Lung (tissue), 12 donors: ENCODE results near the gene RGS5. TPM values are rescaled to one million over a fixed set of nuclear protein-coding genes. Genes with fewer than 3 reads are reported as not detected.

Experiments used
- ATAC-seq: fragments of 200-7000 bp; cut with Tn5 transposase; one replicate; pipeline ENCODE4 v1.9.1; 2020; ENCODE audit warnings: moderate number of reproducible peaks; ENCODE audit not compliant: insufficient read depth, low FRiP score
- DNase-seq, 3 donors: peaks; one replicate each; pipeline ENCODE4 v3.0.0-alpha.2; 2013 to 2017
- H3K27ac ChIP-seq, 2 donors: one replicate each; pipeline ENCODE4 v1.5.1; 2013; ENCODE audit warnings: mild to moderate bottlenecking in 2 of 2, moderate library complexity in 2 of 2, control low read depth in 1 of 2, inconsistent platforms in 1 of 2, low read depth in 1 of 2, low read length in 1 of 2
- H3K27me3 ChIP-seq, 3 donors: one replicate each; pipeline ENCODE4 v1.5.1; 2013; ENCODE audit warnings: low read length in 2 of 3; ENCODE audit not compliant: control insufficient read depth in 3 of 3, insufficient read depth in 3 of 3
- H3K36me3 ChIP-seq, 4 donors: one replicate each; pipeline ENCODE4 v1.5.1; 2013; ENCODE audit warnings: low read length in 4 of 4, mild to moderate bottlenecking in 1 of 4, moderate library complexity in 1 of 4; ENCODE audit not compliant: control insufficient read depth in 4 of 4, insufficient read depth in 4 of 4
- H3K4me1 ChIP-seq, 5 donors: one replicate each; pipeline ENCODE4 v1.5.1; 2013; ENCODE audit warnings: low read length in 5 of 5, mild to moderate bottlenecking in 2 of 5, moderate library complexity in 1 of 5; ENCODE audit not compliant: control insufficient read depth in 5 of 5, insufficient read depth in 5 of 5
- H3K4me3 ChIP-seq: one replicate; pipeline ENCODE4 v1.5.1; 2013; ENCODE audit warnings: mild to moderate bottlenecking, control low read depth, moderate library complexity
- H3K9ac ChIP-seq, 2 donors: one replicate each; pipeline ENCODE4 v1.5.1; 2013; ENCODE audit warnings: low read length in 2 of 2, control low read depth in 1 of 2; ENCODE audit not compliant: insufficient read depth in 1 of 2
- H3K9me3 ChIP-seq, 4 donors: one replicate each; pipeline ENCODE4 v1.5.1; 2013; ENCODE audit warnings: low read length in 3 of 4, mild to moderate bottlenecking in 1 of 4, moderate library complexity in 1 of 4; ENCODE audit not compliant: control insufficient read depth in 4 of 4, insufficient read depth in 3 of 4
- CTCF ChIP-seq: IDR thresholded peaks from 2 replicates; pipeline ENCODE4 v1.5.1; 2012; ENCODE audit warnings: mild to moderate bottlenecking; ENCODE audit errors: control extremely low read depth, extremely low read depth
- WGBS, 2 donors: extraction: QIAGEN DNeasy Blood & Tissue Kit; methylation state at CpG; one replicate each; pipeline ENCODE4 v1.1.7; 2013; 5-methylcytosine and 5-hydroxymethylcytosine counted together
- polyA plus RNA-seq, 2 donors: library from polyadenylated mRNA; stranded (reverse); fragments of 200-250 nt; gene quantifications; one replicate each; pipeline ENCODE4 v1.2.1, GENCODE V29; 2013
- total RNA-seq, 2 donors: library from RNA; depleted of rRNA in 1 of 2; stranded (reverse); fragments of >200 nt in 1 of 2; gene quantifications; one replicate each; pipeline ENCODE4 v1.2.1, GENCODE V29; 2014 to 2021
- donor health status: control.
- donor health status: control.
- donor health status: Bipolar disorder and iron deficiency.
- donor health status: healthy.
- donor health status: DM: yes; HTN: yes; CAD: no.

The RGS5 gene
- total and polyA plus RNA-seq, 4 donors: 10.3 to 77.2 (median 43.5) TPM

DNA sequence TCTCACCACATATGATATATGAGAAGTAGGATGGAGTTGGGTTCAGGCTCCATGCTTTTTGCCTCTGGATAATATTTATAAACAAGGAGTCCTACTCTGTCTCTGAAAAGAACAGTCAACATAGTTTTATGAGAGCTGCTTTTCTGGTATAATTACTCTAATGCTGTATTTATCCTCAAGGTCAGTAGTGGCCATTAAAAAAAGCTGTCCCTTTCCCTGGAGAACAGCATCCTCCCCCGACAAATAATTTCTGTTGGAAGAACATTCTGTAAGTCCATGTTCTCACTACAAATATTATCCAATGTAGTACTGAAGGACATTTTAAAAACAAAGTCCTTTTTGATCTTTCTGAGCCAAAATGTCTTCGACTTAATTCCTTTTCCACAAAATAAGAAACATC, 9.0 kb upstream of the RGS5 start:
- ATAC-seq: no peak
- H3K27ac ChIP-seq: no peak overlapping the region
- no peak overlapping the region for H3K9ac ChIP-seq
- no peaks in the 10 kb centered on the region for H3K36me3 ChIP-seq
- no peak for TF ChIP-seq CTCF
- WGBS, 2 donors: 82 to 90% methylated on average over 2 of the region's 2 CpGs
- H3K9me3 ChIP-seq: no peaks in the 10 kb centered on the region
- no peaks in the 10 kb centered on the region for H3K4me1 ChIP-seq
- H3K4me3 ChIP-seq: no peak overlapping the region
- H3K27me3 ChIP-seq: no peaks in the 10 kb centered on the region
- DNase-seq: no peak

DNA sequence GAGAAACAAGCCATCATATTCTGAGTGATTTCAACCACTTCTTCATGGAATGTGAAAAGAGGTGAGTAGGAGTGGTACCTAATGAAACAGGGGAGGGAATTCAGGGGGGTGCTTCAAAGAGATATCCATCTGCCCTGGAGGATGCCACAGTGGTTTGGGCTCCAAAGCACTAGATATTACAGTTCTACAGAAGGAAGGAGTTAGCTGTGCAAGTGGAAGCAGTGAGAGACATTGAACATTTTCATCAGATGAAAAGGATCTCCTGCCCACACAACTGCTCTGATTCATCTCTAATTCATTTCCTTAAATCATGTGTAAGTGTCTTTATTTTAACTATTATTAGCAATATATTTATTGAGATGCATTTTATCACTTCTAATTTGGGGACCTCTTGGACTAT, 2.8 kb upstream of the RGS5 start:
- Histone ChIP-seq H3K27ac (no peak overlapping the region), H3K4me3 (no peak overlapping the region), H3K36me3 (no peaks in the 10 kb centered on the region), H3K9me3 (no peaks in the 10 kb centered on the region), H3K4me1 (peaks cover 0 to 9% (median 3%) of the 10 kb centered on the region in 5 donors), H3K9ac (no peak overlapping the region), H3K27me3 (no peaks in the 10 kb centered on the region)
- no peak for TF ChIP-seq CTCF
- no peak for ATAC-seq
- DNase-seq: no peak

DNA sequence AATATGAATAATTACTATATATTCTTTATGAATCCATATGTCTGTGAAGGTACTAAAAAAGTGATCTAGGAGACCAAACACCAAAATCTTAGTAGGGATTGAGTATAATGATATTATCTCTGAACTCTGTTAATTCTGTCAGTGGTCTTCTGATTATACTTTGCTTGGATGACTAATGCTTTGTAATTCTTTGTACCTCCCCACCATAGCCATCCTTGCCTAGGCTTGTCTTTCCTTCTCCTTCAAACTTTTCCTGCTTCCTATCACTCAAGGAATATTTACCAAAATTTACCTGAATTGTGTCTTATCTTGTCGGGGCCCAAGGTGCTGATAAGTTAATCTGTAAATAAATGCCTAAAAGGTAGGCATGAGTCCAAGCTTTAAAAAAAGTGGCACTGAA, 845 bp upstream of the RGS5 start:
- TF ChIP-seq CTCF: no peak
- 52 to 67% methylated on average over 1 of the region's 1 CpG for WGBS, 2 donors
- ATAC-seq (no peak), DNase-seq (no peak)
- Histone ChIP-seq H3K4me3 (no peak overlapping the region), H3K9me3 (no peaks in the 10 kb centered on the region), H3K36me3 (no peaks in the 10 kb centered on the region), H3K9ac (no peak overlapping the region), H3K27ac (no peak overlapping the region), H3K4me1 (peaks cover 0 to 9% (median 3%) of the 10 kb centered on the region in 5 donors), H3K27me3 (no peaks in the 10 kb centered on the region)

- DNase-seq (no peak), ATAC-seq (no peak)
- Histone ChIP-seq H3K9me3 (no peaks in the 10 kb centered on the region), H3K36me3 (no peaks in the 10 kb centered on the region), H3K4me1 (peaks cover 0 to 9% (median 4%) of the 10 kb centered on the region in 5 donors), H3K27me3 (no peaks in the 10 kb centered on the region), H3K4me3 (no peak overlapping the region), H3K9ac (no peak overlapping the region), H3K27ac (no peak overlapping the region)
- 53 to 64% methylated on average over 1 of the region's 1 CpG for WGBS, 2 donors
- TF ChIP-seq CTCF: no peak
Observed at GRCh38 chr1:163201906-163202305, 810 bp downstream of the RGS5 start.
